GM12864 (cell line): ENCODE measurements around the gene ITGA3.

Source experiments
- DNase-seq: peaks from one replicate; pipeline ENCODE4 v3.0.0-alpha.2; 2011; ENCODE audit warnings: low read depth
- H3K4me3 ChIP-seq: 2 replicates; pipeline ENCODE4 v1.5.1; 2011; ENCODE audit warnings: mild to moderate bottlenecking, low read depth, low read length, control low read depth
- TF ChIP-seq, protein P1 (sequence below): IDR thresholded peaks from 2 replicates; pipeline ENCODE4 v1.5.1; 2011; ENCODE audit warnings: low read depth, mild to moderate bottlenecking, moderate library complexity, low read length, control low read depth, inconsistent platforms; ENCODE audit errors: missing control alignments

Gene ITGA3

GRCh38 chr17:50026837-50027171, 29.1 kb upstream of the ITGA3 start:
- no peak for DNase-seq
- H3K4me3 ChIP-seq = no peak overlapping the region
- TF ChIP-seq, protein P1, sequence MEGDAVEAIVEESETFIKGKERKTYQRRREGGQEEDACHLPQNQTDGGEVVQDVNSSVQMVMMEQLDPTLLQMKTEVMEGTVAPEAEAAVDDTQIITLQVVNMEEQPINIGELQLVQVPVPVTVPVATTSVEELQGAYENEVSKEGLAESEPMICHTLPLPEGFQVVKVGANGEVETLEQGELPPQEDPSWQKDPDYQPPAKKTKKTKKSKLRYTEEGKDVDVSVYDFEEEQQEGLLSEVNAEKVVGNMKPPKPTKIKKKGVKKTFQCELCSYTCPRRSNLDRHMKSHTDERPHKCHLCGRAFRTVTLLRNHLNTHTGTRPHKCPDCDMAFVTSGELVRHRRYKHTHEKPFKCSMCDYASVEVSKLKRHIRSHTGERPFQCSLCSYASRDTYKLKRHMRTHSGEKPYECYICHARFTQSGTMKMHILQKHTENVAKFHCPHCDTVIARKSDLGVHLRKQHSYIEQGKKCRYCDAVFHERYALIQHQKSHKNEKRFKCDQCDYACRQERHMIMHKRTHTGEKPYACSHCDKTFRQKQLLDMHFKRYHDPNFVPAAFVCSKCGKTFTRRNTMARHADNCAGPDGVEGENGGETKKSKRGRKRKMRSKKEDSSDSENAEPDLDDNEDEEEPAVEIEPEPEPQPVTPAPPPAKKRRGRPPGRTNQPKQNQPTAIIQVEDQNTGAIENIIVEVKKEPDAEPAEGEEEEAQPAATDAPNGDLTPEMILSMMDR = peak; percentile 98

DNA sequence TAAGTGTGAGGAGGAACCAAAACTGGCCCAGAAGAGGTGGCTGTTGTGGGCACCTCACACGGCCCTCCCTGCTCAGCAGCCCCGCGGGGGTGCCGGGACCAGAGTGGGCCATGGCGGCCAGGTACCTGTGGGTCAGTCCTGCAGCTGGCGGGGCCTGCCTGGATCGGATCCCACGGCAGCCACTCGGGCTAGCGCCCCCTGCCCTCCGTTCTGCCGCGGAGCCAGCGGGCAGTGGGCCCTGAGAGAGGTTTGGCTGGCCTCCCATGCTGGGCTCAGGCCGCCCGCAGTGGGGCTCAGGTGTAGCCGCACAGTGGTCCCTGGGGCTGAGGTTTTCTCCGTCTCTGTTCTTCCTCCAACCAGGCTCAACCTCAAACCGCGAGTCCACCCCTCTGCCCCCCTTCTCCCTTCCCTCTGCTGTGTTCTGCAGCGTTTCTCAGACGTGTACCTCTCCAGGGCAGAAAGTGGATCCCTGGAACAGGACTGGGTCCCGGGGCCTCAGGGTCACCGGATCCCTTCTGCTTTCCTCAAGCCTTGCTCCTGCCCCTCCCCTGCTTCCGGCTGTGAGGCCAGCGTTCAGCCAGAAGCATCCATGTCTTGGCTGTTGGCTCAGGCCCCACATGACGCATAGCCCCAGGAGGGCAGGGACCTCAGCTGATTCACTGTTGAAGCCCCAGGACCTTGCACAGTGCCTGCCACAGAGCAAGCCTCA, 28.6 kb upstream of the ITGA3 start:
- TF ChIP-seq, protein P1 = no peak
- no peak overlapping the region for H3K4me3 ChIP-seq
- DNase-seq = no peak

DNA sequence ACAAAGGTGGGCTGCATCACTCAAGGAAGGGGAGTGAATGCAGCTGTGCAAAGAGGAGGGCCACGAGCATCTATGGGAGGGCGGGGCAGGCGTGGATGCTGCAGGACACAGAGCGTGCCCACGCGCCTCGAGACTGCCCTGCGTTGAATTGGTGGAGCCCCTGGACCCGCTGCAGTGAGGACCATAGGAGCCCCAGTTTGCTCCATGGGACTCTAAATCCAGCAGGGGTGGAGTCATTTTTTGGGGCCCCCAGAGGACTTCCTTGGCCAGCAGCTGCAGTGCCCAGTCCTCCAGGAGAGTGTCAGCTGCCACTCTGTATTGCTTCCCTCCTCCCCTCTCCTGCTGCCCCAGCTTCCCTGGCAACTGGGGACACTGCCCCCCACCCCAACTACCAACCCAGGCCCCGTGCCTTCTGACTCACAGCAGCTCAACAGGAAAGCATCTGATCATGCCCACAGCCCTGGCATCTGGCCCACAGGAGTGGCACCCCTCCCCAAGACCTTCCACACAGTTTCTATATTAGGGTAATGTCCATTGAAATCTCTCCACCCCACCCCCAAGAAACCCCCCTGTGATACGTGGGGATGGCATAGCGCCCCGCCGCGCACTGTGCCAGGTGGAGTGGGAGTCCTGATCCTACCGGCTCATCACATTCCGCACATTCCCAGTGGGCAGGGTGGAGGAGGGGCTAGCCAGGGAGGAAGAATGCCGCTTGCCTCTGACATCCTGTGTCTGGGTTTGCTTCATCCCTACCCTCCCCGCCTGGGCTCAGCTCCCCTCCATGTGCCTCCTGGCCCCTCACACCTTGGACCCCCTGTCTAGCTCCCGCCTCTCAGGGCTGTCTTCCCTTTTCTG, 27.8 kb upstream of the ITGA3 start:
- TF ChIP-seq, protein P1 = no peak
- no peak overlapping the region for H3K4me3 ChIP-seq
- DNase-seq = no peak

DNA sequence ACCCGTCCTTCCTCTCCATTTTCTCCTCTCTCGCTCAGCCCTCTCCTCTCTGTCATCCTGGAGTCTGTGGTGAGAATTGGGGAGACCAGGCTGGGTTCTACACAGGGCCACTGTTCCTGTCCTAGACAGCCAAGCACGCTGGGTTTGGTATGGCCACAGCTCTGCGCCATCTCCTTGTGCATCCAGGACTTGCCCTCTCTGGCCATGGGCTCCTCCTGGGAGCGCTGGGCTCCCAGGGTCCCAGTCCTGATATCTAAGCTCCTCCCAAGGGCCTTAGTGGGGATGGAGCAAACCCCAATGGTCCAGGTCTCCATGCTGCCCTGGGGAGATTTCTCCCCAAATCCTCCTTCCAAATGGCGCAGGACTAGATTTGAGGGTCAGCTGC, 27.2 kb upstream of the ITGA3 start:
- no peak for DNase-seq
- no peak overlapping the region for H3K4me3 ChIP-seq
- TF ChIP-seq, protein P1 = no peak

DNA sequence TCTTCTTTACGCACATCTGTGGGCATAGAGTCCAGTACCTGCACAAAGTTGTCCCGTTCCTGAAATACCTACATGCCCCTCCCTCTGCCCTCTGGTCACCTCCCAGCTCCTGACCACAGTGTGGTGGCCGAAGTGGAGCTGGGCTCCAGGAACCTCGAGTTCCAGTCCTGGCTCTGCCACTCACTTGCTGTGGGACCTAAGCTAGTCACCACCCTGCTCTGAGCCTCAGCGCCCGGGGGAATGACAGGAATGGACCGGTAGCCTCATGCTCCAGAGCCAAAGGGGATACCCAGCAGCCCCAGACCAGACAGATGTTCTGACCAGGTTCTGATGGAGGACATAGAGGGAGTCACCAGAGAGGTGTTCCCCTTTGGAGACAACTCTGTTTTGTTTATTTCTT, 26.7 kb upstream of the ITGA3 start:
- H3K4me3 ChIP-seq = no peak overlapping the region
- DNase-seq = no peak
- TF ChIP-seq, protein P1 = no peak

- TF ChIP-seq, protein P1 = no peak
- no peak for DNase-seq
- H3K4me3 ChIP-seq = no peak overlapping the region
Observed at GRCh38 chr17:50033316-50033715, 22.6 kb upstream of the ITGA3 start.
